ENCODE results near the gene SAP30L. TPM values are rescaled to one million over a fixed set of nuclear protein-coding genes. Genes with fewer than 3 reads are reported as not detected.
A peak's percentile ranks its signal among the peaks of the same experiment; 100 is the strongest.

SAP30L gene
- total and polyA plus RNA-seq, 4 donors, result 18.2 to 35.4 (median 30.0) TPM

GRCh38 chr5:154485096-154485491, 39.3 kb downstream of the SAP30L start:
- no peak for ATAC-seq (ENCODE audit: insufficient read depth, low FRiP score)
- 6% methylated on average over 2 of the region's 2 CpGs for WGBS, 2 donors

DNA sequence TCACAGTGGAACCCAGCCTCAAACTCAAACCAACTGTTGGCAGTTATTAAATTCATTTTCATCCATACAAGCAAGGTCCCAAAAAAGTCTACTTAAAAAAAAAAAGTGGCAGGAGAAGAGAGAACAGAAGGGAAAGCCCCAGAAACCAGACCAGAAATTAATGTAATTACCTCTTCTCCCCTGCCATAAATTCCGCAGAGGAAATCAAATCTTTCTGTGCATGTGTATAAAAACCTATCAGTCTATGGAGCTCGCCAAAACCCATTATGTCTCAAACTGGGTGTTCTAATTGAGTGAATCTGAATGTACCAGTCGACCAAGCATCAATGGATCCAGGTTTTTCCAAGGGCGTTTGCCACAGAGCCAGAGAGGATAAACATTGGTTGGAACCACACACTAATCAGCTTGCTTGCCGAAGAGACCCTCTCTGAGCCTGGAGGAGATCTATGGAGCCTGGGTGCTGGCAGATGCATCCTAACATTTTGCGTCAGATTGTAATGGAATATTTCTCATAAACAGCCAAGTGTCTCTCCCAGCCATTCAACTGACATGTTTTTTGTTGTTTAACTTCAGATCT, 40.1 kb downstream of the SAP30L start:
- Histone ChIP-seq H3K36me3 (ENCODE audit: control insufficient read depth in 4 of 4, insufficient read depth in 4 of 4, low read length in 4 of 4) (no peaks in the 10 kb centered on the region), H3K9me3 (ENCODE audit: control insufficient read depth in 4 of 4, insufficient read depth in 3 of 4, low read length in 3 of 4) (peaks cover 0 to 6% (median 0%) of the 10 kb centered on the region in 4 donors), H3K27ac (ENCODE audit: low read depth in 1 of 2, low read length in 1 of 2) (no peak overlapping the region), H3K4me1 (ENCODE audit: control insufficient read depth in 5 of 5, insufficient read depth in 5 of 5, low read length in 5 of 5) (peaks cover 0 to 18% (median 0%) of the 10 kb centered on the region in 5 donors), H3K9ac (ENCODE audit: insufficient read depth in 1 of 2, low read length in 2 of 2) (no peak overlapping the region), H3K27me3 (ENCODE audit: control insufficient read depth in 3 of 3, insufficient read depth in 3 of 3, low read length in 2 of 3) (peaks cover 0 to 97% (median 95%) of the 10 kb centered on the region in 3 donors), H3K4me3 (no peak overlapping the region)
- TF ChIP-seq, protein P1, sequence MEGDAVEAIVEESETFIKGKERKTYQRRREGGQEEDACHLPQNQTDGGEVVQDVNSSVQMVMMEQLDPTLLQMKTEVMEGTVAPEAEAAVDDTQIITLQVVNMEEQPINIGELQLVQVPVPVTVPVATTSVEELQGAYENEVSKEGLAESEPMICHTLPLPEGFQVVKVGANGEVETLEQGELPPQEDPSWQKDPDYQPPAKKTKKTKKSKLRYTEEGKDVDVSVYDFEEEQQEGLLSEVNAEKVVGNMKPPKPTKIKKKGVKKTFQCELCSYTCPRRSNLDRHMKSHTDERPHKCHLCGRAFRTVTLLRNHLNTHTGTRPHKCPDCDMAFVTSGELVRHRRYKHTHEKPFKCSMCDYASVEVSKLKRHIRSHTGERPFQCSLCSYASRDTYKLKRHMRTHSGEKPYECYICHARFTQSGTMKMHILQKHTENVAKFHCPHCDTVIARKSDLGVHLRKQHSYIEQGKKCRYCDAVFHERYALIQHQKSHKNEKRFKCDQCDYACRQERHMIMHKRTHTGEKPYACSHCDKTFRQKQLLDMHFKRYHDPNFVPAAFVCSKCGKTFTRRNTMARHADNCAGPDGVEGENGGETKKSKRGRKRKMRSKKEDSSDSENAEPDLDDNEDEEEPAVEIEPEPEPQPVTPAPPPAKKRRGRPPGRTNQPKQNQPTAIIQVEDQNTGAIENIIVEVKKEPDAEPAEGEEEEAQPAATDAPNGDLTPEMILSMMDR (IDR thresholded peaks at IDR 0.05; ENCODE audit: control extremely low read depth, extremely low read depth), result no peak
- DNase-seq (no peak), ATAC-seq (ENCODE audit: insufficient read depth, low FRiP score) (no peak)
- WGBS, 2 donors, result 16 to 17% methylated on average over 6 of the region's 6 CpGs

More at GRCh38 chr5:154485096-154485491, 39.3 kb downstream of the SAP30L start:
- peaks cover 0 to 18% (median 0%) of the 10 kb centered on the region in 5 donors for H3K4me1 ChIP-seq (ENCODE audit: control insufficient read depth in 5 of 5, insufficient read depth in 5 of 5, low read length in 5 of 5)
- H3K4me3 ChIP-seq, result no peak overlapping the region
- peaks cover 0 to 6% (median 0%) of the 10 kb centered on the region in 4 donors for H3K9me3 ChIP-seq (ENCODE audit: control insufficient read depth in 4 of 4, insufficient read depth in 3 of 4, low read length in 3 of 4)
- no peaks in the 10 kb centered on the region for H3K36me3 ChIP-seq (ENCODE audit: control insufficient read depth in 4 of 4, insufficient read depth in 4 of 4, low read length in 4 of 4)
- no peak overlapping the region for H3K27ac ChIP-seq (ENCODE audit: low read depth in 1 of 2, low read length in 1 of 2)
- H3K9ac ChIP-seq (ENCODE audit: insufficient read depth in 1 of 2, low read length in 2 of 2), result no peak overlapping the region
- TF ChIP-seq, protein P1 (IDR thresholded peaks at IDR 0.05; ENCODE audit: control extremely low read depth, extremely low read depth), result no peak
- peaks cover 3 to 97% (median 95%) of the 10 kb centered on the region in 3 donors for H3K27me3 ChIP-seq (ENCODE audit: control insufficient read depth in 3 of 3, insufficient read depth in 3 of 3, low read length in 2 of 3)
- DNase-seq, result peak in 1 of 3 donors; percentile 49

DNA sequence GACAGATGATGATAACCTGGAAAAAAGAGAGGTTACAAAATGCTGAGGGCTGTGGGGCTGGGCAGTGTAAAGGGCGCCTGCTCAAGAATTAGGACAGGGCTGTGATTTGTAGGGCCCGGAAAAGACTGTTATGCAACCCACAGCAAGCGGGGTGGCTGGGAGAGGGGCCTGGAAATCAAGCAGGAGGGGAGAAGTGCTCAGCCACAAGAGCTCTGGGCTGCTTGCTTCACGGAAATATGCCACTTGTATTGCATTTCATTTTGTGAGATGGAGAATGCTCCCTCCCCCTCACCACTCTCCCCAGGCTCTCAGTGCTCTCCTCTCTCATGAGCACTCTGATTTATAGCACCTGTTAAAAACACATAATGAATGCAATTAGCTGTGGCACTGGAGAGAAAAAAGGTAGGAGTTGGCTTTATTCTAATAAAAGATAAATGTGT, 40.6 kb downstream of the SAP30L start:
- Histone ChIP-seq H3K27ac (ENCODE audit: low read depth in 1 of 2, low read length in 1 of 2) (no peak overlapping the region), H3K4me1 (ENCODE audit: control insufficient read depth in 5 of 5, insufficient read depth in 5 of 5, low read length in 5 of 5) (peaks cover 0 to 18% (median 0%) of the 10 kb centered on the region in 5 donors), H3K4me3 (no peak overlapping the region), H3K9ac (ENCODE audit: insufficient read depth in 1 of 2, low read length in 2 of 2) (no peak overlapping the region), H3K9me3 (ENCODE audit: control insufficient read depth in 4 of 4, insufficient read depth in 3 of 4, low read length in 3 of 4) (peaks cover 0 to 4% (median 0%) of the 10 kb centered on the region in 4 donors), H3K27me3 (ENCODE audit: control insufficient read depth in 3 of 3, insufficient read depth in 3 of 3, low read length in 2 of 3) (peaks cover 0 to 92% (median 92%) of the 10 kb centered on the region in 3 donors), H3K36me3 (ENCODE audit: control insufficient read depth in 4 of 4, insufficient read depth in 4 of 4, low read length in 4 of 4) (no peaks in the 10 kb centered on the region)
- 2 to 7% methylated on average over 4 of the region's 4 CpGs for WGBS, 2 donors
- DNase-seq, result peak in 1 of 3 donors; percentile 56
- ATAC-seq (ENCODE audit: insufficient read depth, low FRiP score), result no peak
- TF ChIP-seq, protein P1 (IDR thresholded peaks at IDR 0.05; ENCODE audit: control extremely low read depth, extremely low read depth), result no peak
